Right atrium auricular region (tissue), 2 donors: ENCODE measurements around the gene VPS26C. TPM values are rescaled to one million over a fixed set of nuclear protein-coding genes. Genes with fewer than 3 reads are reported as not detected.

Experiments
- DNase-seq: peaks from one replicate; pipeline ENCODE4 v3.0.0-alpha.2; 2019; ENCODE audit warnings: low spot score
- H3K27ac ChIP-seq, 2 donors: fragments of 200-600 bp; sonication (generic); 1 replicate in 1 of 2; 2 replicates in 1 of 2; pipeline ENCODE4 v1.5.1; 2016 to 2019
- H3K27me3 ChIP-seq, 2 donors: fragments of 200-600 bp; sonication (generic); one replicate each; pipeline versions ENCODE4 v1.5.1 to v1.6.0; 2017 to 2019
- H3K36me3 ChIP-seq: fragments of 200-600 bp; sonication (generic); one replicate; pipeline ENCODE4 v1.5.1; 2016
- H3K4me1 ChIP-seq, 2 donors: fragments of 200-600 bp; sonication (generic); one replicate each; pipeline versions ENCODE4 v1.5.1 to v1.6.0; 2017 to 2019
- H3K4me3 ChIP-seq, 2 donors: fragments of 200-600 bp; sonication (generic); 1 replicate in 1 of 2; 2 replicates in 1 of 2; pipeline ENCODE4 v1.5.1; 2017 to 2019; ENCODE audit warnings: mild to moderate bottlenecking in 1 of 2, moderate library complexity in 1 of 2
- H3K9me3 ChIP-seq, 2 donors: fragments of 200-600 bp; sonication (generic); one replicate each; pipeline ENCODE4 v1.5.1; 2019
- CTCF ChIP-seq, 2 donors: fragments of 200-600 bp; sonication (generic); IDR thresholded peaks; one replicate each; pipeline ENCODE4 v1.5.1; 2019; ENCODE audit warnings: antibody characterized with exemption in 2 of 2
- total RNA-seq, 2 donors: library from RNA; depleted of rRNA; stranded (reverse); fragments of >200 nt; gene quantifications; one replicate each; pipeline ENCODE4 v1.1.0, GENCODE V29; 2016

VPS26C gene
- total RNA-seq, 2 donors from 2014 or later, result 45.2 to 53.8 TPM

DNA sequence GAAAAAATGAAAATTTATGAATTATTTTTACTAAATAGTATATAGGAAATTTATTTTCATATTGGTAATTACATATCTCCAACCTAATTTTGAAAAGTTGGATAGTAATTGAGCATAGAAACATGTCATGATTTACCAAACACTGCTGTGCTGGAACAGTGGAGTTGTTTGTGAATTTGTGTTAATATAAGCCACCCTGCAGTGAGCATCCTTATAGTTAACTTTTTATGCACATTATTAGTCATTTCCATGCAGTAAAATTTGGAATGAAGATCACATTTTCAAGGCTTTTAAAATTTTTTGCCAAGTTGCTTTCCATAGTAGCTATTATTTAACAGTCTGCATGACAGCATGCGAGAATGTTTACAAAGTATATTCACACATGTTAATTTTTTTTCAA lies 78.3 kb downstream of the VPS26C start:
- no peaks in the 10 kb centered on the region for H3K9me3 ChIP-seq
- H3K4me1 ChIP-seq, result no peaks in the 10 kb centered on the region
- no peak overlapping the region for H3K27ac ChIP-seq
- peaks cover 47% of the 10 kb centered on the region for H3K36me3 ChIP-seq
- TF ChIP-seq CTCF (IDR thresholded peaks at IDR 0.05), result no peak
- no peak overlapping the region for H3K4me3 ChIP-seq
- H3K27me3 ChIP-seq, result no peaks in the 10 kb centered on the region
- no peak for DNase-seq

DNA sequence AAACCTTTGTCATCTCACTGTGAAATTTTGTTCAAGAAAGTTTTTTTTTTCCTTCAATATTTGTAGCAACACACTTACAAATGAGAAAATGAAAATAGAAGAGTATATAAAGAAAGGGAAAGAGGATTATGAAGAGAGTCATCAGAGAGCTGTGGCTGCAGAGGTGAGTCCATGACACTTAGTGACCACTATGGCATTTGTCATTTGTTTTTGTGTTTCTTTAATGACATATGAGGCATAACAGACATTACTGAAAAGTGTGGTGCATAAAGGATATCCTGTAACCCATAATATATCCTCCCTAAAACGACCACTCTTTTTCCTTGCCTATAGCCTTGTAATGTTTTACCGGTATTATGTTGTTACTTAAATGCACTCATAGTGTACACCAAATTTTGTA lies 80.2 kb downstream of the VPS26C start:
- no peak overlapping the region for H3K27ac ChIP-seq
- no peaks in the 10 kb centered on the region for H3K9me3 ChIP-seq
- peaks cover 41% of the 10 kb centered on the region for H3K36me3 ChIP-seq
- no peaks in the 10 kb centered on the region for H3K27me3 ChIP-seq
- no peak overlapping the region for H3K4me3 ChIP-seq
- DNase-seq, result no peak
- TF ChIP-seq CTCF (IDR thresholded peaks at IDR 0.05), result no peak
- no peaks in the 10 kb centered on the region for H3K4me1 ChIP-seq

DNA sequence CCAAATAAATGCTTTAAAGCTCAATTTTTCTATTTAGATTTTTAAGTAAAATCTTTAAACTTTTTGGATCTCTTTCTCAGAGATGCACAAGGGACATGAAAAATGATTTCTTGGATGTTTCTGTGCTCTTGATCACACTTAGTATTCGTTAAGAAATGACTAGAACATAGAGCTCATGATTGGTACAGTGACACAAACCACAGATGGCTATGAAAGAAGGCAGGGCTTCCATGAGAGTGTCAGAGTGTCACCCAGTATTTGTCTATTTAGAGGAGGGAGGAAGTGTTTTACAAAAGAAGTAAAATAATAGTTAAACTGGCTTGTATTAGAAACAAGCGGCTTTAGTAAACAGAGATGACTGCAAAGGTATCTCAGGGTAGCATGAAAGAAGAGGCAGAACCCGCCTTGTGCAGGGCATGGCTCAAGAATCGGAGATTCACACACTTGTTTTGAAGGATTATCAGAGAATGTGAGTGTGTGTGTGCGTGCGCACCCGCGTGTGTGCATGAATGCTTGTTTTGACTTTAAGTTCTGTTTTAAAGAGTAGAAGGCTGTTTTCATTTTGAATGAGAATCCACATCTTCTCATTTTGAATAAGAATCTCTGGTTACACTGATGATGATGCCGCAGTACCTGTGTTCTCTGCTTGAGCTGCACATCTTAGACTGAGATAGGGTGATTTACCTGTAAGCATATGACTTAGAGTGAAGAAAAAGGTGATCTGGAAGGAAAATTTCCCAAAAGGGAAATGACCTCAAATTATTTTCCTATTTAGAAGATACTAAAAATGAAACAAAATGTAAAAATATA lies 82.1 kb downstream of the VPS26C start:
- Histone ChIP-seq H3K4me3 (no peak overlapping the region), H3K4me1 (no peaks in the 10 kb centered on the region), H3K27ac (no peak overlapping the region), H3K36me3 (peaks cover 30% of the 10 kb centered on the region), H3K9me3 (no peaks in the 10 kb centered on the region), H3K27me3 (no peaks in the 10 kb centered on the region)
- DNase-seq, result no peak
- no peak for TF ChIP-seq CTCF (IDR thresholded peaks at IDR 0.05)

DNA sequence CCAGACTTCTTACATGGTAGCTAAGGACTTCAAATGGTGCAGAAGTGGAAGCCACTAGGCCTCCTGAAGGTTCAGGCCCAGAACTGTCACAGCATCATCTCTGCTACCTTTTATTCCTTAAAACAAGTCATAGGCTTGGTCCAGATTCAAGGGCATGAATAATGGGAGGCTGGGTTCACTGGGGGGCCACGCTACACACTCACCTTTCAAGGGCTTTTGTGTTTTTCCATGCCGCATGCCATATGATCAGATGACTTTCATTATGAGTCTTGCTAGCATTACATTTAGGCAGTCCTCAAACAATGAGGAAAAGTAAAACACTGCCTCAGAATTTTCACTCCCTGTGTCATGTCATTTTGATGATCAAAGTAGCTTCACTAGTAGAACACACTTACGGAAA lies 83.4 kb downstream of the VPS26C start:
- no peak for DNase-seq
- Histone ChIP-seq H3K4me3 (no peak overlapping the region), H3K9me3 (no peaks in the 10 kb centered on the region), H3K36me3 (peaks cover 26% of the 10 kb centered on the region), H3K27me3 (no peaks in the 10 kb centered on the region), H3K4me1 (no peaks in the 10 kb centered on the region), H3K27ac (no peak overlapping the region)
- TF ChIP-seq CTCF (IDR thresholded peaks at IDR 0.05), result no peak

GRCh38 chr21:37182222-37182621 lies 84.9 kb downstream of the VPS26C start:
- Histone ChIP-seq H3K9me3 (no peaks in the 10 kb centered on the region), H3K36me3 (peaks cover 12% of the 10 kb centered on the region), H3K27me3 (no peaks in the 10 kb centered on the region), H3K27ac (no peak overlapping the region), H3K4me1 (no peaks in the 10 kb centered on the region), H3K4me3 (no peak overlapping the region)
- no peak for TF ChIP-seq CTCF (IDR thresholded peaks at IDR 0.05)
- DNase-seq, result no peak

DNA sequence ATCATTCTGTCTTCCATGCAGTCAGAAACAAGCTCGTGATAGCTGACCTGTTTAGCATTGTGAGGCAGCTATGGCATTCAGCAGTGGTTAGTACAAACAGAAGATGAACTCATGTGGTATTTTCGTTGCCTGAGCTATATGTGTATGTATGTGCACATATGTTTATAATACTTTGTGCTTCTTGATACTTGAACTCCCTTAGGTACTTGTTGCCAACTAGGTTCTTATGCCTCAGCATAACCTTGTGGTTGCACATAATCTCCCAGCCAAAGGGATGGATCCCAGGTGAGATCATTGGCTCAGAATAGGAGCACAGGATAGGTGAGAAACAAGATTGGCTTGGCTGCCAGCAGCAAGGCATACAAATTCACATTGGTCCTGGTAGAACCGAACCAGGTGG lies 86.1 kb downstream of the VPS26C start:
- TF ChIP-seq CTCF (IDR thresholded peaks at IDR 0.05), result no peak
- Histone ChIP-seq H3K27me3 (no peaks in the 10 kb centered on the region), H3K27ac (no peak overlapping the region), H3K36me3 (peaks cover 6% of the 10 kb centered on the region), H3K4me1 (no peaks in the 10 kb centered on the region), H3K9me3 (no peaks in the 10 kb centered on the region), H3K4me3 (no peak overlapping the region)
- no peak for DNase-seq
